B cell (primary cell): ENCODE measurements around the gene ZFP62. TPM values are rescaled to one million over a fixed set of nuclear protein-coding genes. Genes with fewer than 3 reads are reported as not detected.

ENCODE experiments used
- ATAC-seq: fragments of 200-7000 bp; cut with Tn5 transposase; one replicate; pipeline ENCODE4 v1.10.0; 2021; ENCODE audit warnings: low read depth, mild to moderate bottlenecking, moderate number of reproducible peaks, moderate library complexity
- CTCF ChIA-PET: fragments of 350-600 bp; sonication (Branson Sonifier 250); formaldehyde crosslinking; loops from one replicate; lab custom pipeline; 2021; ENCODE audit warnings: antibody characterized with exemption, inconsistent platforms; lab: Charles Lee
- POLR2A ChIA-PET: fragments of 350-600 bp; sonication (Branson Sonifier 250); formaldehyde crosslinking; loops from one replicate; lab custom pipeline; 2021; ENCODE audit warnings: antibody characterized with exemption; lab: Charles Lee
- DNase-seq: peaks from one replicate; pipeline ENCODE4 v3.0.0; 2013
- H2AFZ ChIP-seq: 2 replicates; pipeline ENCODE4 v1.6.1; 2012; ENCODE audit warnings: mild to moderate bottlenecking, low read depth, low read length; ENCODE audit not compliant: insufficient read depth, poor library complexity, severe bottlenecking
- H3K27ac ChIP-seq, 2 donors: 1 replicate in 1 of 2; 2 replicates in 1 of 2; pipeline ENCODE4 v1.5.1; 2012 to 2013; ENCODE audit warnings: low read length in 2 of 2, mild to moderate bottlenecking in 2 of 2, moderate library complexity in 1 of 2
- H3K27me3 ChIP-seq, 4 experiments: fragments of 200-600 bp in 1 of 4; sonication (generic) in 1 of 4; replicated peaks in 1 of 4; 1 replicate in 2 of 4; 2 replicates in 2 of 4; pipeline versions ENCODE4 v1.6.1 to v1.7.0; 2013 to 2016; ENCODE audit warnings: low read length in 3 of 4, mild to moderate bottlenecking in 2 of 4, mixed read lengths in 1 of 4, moderate library complexity in 1 of 4; ENCODE audit not compliant: insufficient read depth in 4 of 4, control insufficient read depth in 3 of 4; ENCODE audit errors: control extremely low read depth in 1 of 4
- H3K36me3 ChIP-seq, 2 experiments: replicated peaks in 1 of 2; 1 replicate in 1 of 2; 2 replicates in 1 of 2; pipeline versions ENCODE4 v1.6.1 to v1.7.1; 2013; ENCODE audit warnings: low read length in 1 of 2; ENCODE audit not compliant: insufficient read depth in 2 of 2, control insufficient read depth in 1 of 2; ENCODE audit errors: control extremely low read depth in 1 of 2, extremely low read depth in 1 of 2
- H3K4me1 ChIP-seq, 2 donors: fragments of 200-600 bp in 1 of 2; sonication (generic) in 1 of 2; 1 replicate in 1 of 2; 2 replicates in 1 of 2; pipeline versions ENCODE4 v1.5.1 to v1.6.1; 2013 to 2017; ENCODE audit warnings: low read length in 2 of 2; ENCODE audit not compliant: control insufficient read depth in 2 of 2, insufficient read depth in 2 of 2
- H3K4me2 ChIP-seq: replicated peaks from 2 replicates; pipeline ENCODE3; 2012; ENCODE audit warnings: mild to moderate bottlenecking, low read depth, low read length; ENCODE audit not compliant: poor library complexity, severe bottlenecking
- H3K4me3 ChIP-seq, 5 experiments: fragments of 200-600 bp in 1 of 5; sonication (generic) in 1 of 5; 1 replicate in 3 of 5; 2 replicates in 2 of 5; pipeline versions ENCODE4 v1.5.1 to v1.7.0; 2011 to 2016; ENCODE audit warnings: low read length in 4 of 5, mild to moderate bottlenecking in 4 of 5, low read depth in 2 of 5, control low read depth in 1 of 5, moderate library complexity in 1 of 5; ENCODE audit not compliant: insufficient read depth in 1 of 5; ENCODE audit errors: control extremely low read depth in 1 of 5, extremely low read depth in 1 of 5
- H3K79me2 ChIP-seq: fragments of 200-600 bp; sonication (generic); one replicate; pipeline ENCODE4 v1.6.0; 2016; ENCODE audit warnings: low read length; ENCODE audit not compliant: control insufficient read depth, insufficient read depth
- H3K9ac ChIP-seq: fragments of 200-600 bp; sonication (generic); 2 replicates; pipeline ENCODE4 v1.6.1; 2017; ENCODE audit warnings: mild to moderate bottlenecking, low read length, moderate library complexity
- H3K9me3 ChIP-seq, 3 donors: one replicate each; pipeline versions ENCODE4 v1.6.1 to v1.7.1; 2013; ENCODE audit warnings: low read length in 2 of 3; ENCODE audit not compliant: control insufficient read depth in 2 of 3, insufficient read depth in 1 of 3; ENCODE audit errors: control extremely low read depth in 1 of 3
- H4K20me1 ChIP-seq: 2 replicates; pipeline ENCODE4 v1.6.0; 2012; ENCODE audit warnings: mild to moderate bottlenecking, low read length; ENCODE audit not compliant: insufficient read depth, control insufficient read depth, poor library complexity, severe bottlenecking
- H3K27ac Mint-ChIP-seq: one replicate; pipeline ENCODE4 v1.8.0; 2021; ENCODE audit warnings: mixed read lengths
- H3K27me3 Mint-ChIP-seq: one replicate; pipeline ENCODE4 v1.8.0; 2021; ENCODE audit warnings: mixed read lengths
- H3K4me1 Mint-ChIP-seq: one replicate; pipeline ENCODE4 v1.8.0; 2021; ENCODE audit warnings: mixed read lengths
- H3K4me3 Mint-ChIP-seq: one replicate; pipeline ENCODE4 v1.8.0; 2021; ENCODE audit warnings: mixed read lengths
- H3K9me3 Mint-ChIP-seq: one replicate; pipeline ENCODE4 v1.8.0; 2022; ENCODE audit warnings: mixed read lengths; ENCODE audit not compliant: insufficient read depth
- EZH2 ChIP-seq: IDR thresholded peaks from 2 replicates; pipeline ENCODE4 v1.6.1; 2012; ENCODE audit warnings: borderline replicate concordance, low read depth, mild to moderate bottlenecking, moderate library complexity, low read length; ENCODE audit not compliant: insufficient read depth, poor library complexity, severe bottlenecking
- WGBS: methylation state at CpG from one replicate; pipeline ENCODE4 v1.1.5; 2013; ENCODE audit warnings: missing lambda C conversion rate; ENCODE audit not compliant: insufficient coverage; 5-methylcytosine and 5-hydroxymethylcytosine counted together
- intact Hi-C: fragments of 100-400 bp; cut with micrococcal nuclease; formaldehyde crosslinking; loops from one replicate; pipeline ENCODE4 v1.10.0; 2022
- polyA plus RNA-seq: library from polyadenylated mRNA; depleted of rRNA; stranded (reverse); fragments of >200 nt; gene quantifications from 2 replicates; pipeline ENCODE4 v1.2.3, GENCODE V29; 2012
- total RNA-seq, 2 donors: library from RNA; stranded (reverse); fragments of 120-200 nt in 1 of 2; gene quantifications; 1 replicate in 1 of 2; 2 replicates in 1 of 2; pipeline versions ENCODE4 v1.2.3 to v1.2.4, GENCODE V29; 2013 to 2022
- TF ChIP-seq, protein P1 (sequence below): fragments of 200-600 bp; IDR thresholded peaks from one replicate; pipeline ENCODE4 v1.8.0; 2022; ENCODE audit warnings: antibody characterized with exemption, mild to moderate bottlenecking

The ZFP62 gene
- total and polyA plus RNA-seq, 2 donors (not counting 1 experiment from before 2014, with no cell fraction given): 19.1 to 61.8 TPM

DNA sequence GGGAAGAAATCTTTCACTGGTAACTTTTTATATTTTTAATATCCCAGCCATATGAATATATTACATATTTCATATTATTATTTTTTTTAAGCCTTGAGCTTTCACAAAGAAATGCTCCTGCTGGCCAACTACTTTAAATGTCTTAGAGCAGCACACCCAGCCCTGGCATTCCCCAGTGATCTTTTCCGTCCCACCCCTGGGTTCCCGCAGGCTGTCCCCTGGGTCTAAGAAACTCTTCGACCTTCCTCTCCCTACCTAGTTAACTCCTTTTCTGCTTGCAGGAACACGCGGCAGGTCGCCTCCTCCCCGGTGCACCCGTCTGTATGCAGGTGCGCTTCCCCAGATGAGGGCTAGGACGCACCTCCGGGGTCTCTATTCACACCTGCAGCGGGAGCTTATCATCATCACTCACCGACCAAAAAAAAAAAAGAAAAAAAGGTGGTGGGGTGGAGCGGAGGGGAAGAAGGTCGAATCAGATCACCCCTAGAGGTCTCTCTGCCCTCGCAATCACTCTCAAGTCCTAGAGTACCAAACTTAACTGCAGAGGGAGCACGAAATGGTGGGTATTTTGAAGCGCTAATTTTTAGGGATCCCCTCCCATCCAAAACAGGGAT lies 696 bp downstream of the ZFP62 start:
- ChIA-PET CTCF (interaction anchor here (0.6 to 2.4 kb wide), 12 partner anchors 8 to 678 kb away, joined by 3 to 24 read pairs (median 4); partner anchors contain the start of gene MGAT1), POLR2A (interaction anchor here (0.6 to 3.6 kb wide), 7 partner anchors 29 to 72 kb away, joined by 3 to 33 read pairs (median 4); partner anchors contain the start of gene MGAT1)
- Mint-ChIP-seq H3K4me1 (peaks cover 11% of the 10 kb centered on the region), H3K27ac (peak overlapping the region; percentile 98), H3K27me3 (no peaks in the 10 kb centered on the region), H3K9me3 (no peaks in the 10 kb centered on the region), H3K4me3 (peak overlapping the region; percentile 88)
- DNase-seq (peak; percentile 90), ATAC-seq (peak; percentile 59)
- Histone ChIP-seq H3K4me3 (peak overlapping the region; percentile 67 to 99 (median 94)), H3K9ac (peak overlapping the region; percentile 96), H3K9me3 (no peaks in the 10 kb centered on the region), H3K79me2 (peaks cover 40% of the 10 kb centered on the region), H2AFZ (peak overlapping the region; percentile 100), H4K20me1 (peaks cover 19% of the 10 kb centered on the region), H3K27me3 (no peaks in the 10 kb centered on the region), H3K4me1 (peaks cover 7 to 8% of the 10 kb centered on the region in 2 donors), H3K36me3 (peaks cover 5 to 22% of the 10 kb centered on the region in 2 experiments), H3K4me2 (peak overlapping the region; percentile 97), H3K27ac (peak overlapping the region; percentile 83 to 89)
- intact Hi-C loops: loop anchor here (1.0 to 10.0 kb wide), 6 partner anchors 28 to 328 kb away; no protein-coding TSS in a partner anchor
- WGBS: 2% methylated on average over 6 of the region's 18 CpGs
- no peak for TF ChIP-seq EZH2
- TF ChIP-seq, protein P1, sequence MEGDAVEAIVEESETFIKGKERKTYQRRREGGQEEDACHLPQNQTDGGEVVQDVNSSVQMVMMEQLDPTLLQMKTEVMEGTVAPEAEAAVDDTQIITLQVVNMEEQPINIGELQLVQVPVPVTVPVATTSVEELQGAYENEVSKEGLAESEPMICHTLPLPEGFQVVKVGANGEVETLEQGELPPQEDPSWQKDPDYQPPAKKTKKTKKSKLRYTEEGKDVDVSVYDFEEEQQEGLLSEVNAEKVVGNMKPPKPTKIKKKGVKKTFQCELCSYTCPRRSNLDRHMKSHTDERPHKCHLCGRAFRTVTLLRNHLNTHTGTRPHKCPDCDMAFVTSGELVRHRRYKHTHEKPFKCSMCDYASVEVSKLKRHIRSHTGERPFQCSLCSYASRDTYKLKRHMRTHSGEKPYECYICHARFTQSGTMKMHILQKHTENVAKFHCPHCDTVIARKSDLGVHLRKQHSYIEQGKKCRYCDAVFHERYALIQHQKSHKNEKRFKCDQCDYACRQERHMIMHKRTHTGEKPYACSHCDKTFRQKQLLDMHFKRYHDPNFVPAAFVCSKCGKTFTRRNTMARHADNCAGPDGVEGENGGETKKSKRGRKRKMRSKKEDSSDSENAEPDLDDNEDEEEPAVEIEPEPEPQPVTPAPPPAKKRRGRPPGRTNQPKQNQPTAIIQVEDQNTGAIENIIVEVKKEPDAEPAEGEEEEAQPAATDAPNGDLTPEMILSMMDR: peak; percentile 60

DNA sequence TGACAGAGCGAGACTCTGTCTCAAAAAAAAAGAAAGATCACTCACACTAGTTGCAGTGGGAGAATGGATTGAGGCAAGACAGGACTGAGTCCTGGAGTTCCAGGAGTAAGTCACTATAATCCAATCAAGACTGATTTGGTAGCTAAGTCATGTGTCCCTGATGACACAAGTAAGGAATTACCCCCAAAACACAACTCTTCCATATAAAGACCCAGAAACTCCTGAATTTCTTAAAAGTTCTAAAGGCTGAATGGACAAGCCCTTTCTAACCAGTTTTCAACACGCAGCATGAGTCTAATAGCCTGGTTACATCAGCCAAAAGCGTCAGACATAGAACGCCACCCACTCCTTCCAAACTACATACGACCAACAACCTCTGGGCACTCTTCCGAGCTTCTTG lies 2.5 kb downstream of the ZFP62 start:
- Histone ChIP-seq H3K79me2 (peaks cover 54% of the 10 kb centered on the region), H3K9me3 (no peaks in the 10 kb centered on the region), H3K4me1 (peaks cover 7 to 8% of the 10 kb centered on the region in 2 donors), H3K4me3 (no peak overlapping the region), H3K9ac (no peak overlapping the region), H3K27ac (no peak overlapping the region), H3K27me3 (no peaks in the 10 kb centered on the region), H4K20me1 (peaks cover 29% of the 10 kb centered on the region), H2AFZ (no peak overlapping the region), H3K36me3 (peaks cover 8 to 22% of the 10 kb centered on the region in 2 experiments), H3K4me2 (no peak overlapping the region)
- ATAC-seq (no peak), DNase-seq (no peak)
- H3K4me3 Mint-ChIP-seq: no peak overlapping the region
- no peak for TF ChIP-seq EZH2
- TF ChIP-seq, protein P1: no peak
- POLR2A ChIA-PET: no interaction called here
- H3K4me1 Mint-ChIP-seq: peaks cover 13% of the 10 kb centered on the region
- intact Hi-C loops: no loop called here
- no peak overlapping the region for H3K27ac Mint-ChIP-seq
- WGBS: 100% methylated on average over 5 of the region's 6 CpGs
- CTCF ChIA-PET: no interaction called here
- no peaks in the 10 kb centered on the region for H3K9me3 Mint-ChIP-seq
- H3K27me3 Mint-ChIP-seq: no peaks in the 10 kb centered on the region
